Spinal cord (tissue), 10 donors: ENCODE data around the gene JMJD4. TPM values are rescaled to one million over a fixed set of nuclear protein-coding genes. Genes with fewer than 3 reads are reported as not detected.
"Not testable (repeated sequence)": the region's sequence is repeated elsewhere in the genome, so short reads cannot be mapped to it uniquely, and the experiment has no call there.

Experiments used
- DNase-seq, 6 donors: peaks; one replicate each; pipeline versions ENCODE4 v3.0.0 to v3.0.0-alpha.2; 2013 to 2015; ENCODE audit warnings: low spot score in 6 of 6, low read depth in 4 of 6
- H3K27ac ChIP-seq: one replicate; pipeline ENCODE4 v1.5.1; 2013; ENCODE audit warnings: low read depth, low read length, control low read depth
- H3K27me3 ChIP-seq: one replicate; pipeline ENCODE4 v1.6.1; 2013; ENCODE audit warnings: low read length; ENCODE audit not compliant: control insufficient read depth, insufficient read depth
- H3K36me3 ChIP-seq: one replicate; pipeline ENCODE4 v1.6.1; 2013; ENCODE audit warnings: low read length; ENCODE audit not compliant: control insufficient read depth, insufficient read depth
- H3K4me1 ChIP-seq: one replicate; pipeline ENCODE4 v1.6.1; 2013; ENCODE audit warnings: low read length; ENCODE audit not compliant: control insufficient read depth, insufficient read depth
- H3K4me3 ChIP-seq: one replicate; pipeline ENCODE4 v1.5.1; 2013; ENCODE audit warnings: low read depth, low read length, control low read depth
- H3K9me3 ChIP-seq: one replicate; pipeline ENCODE4 v1.6.1; 2013; ENCODE audit warnings: low read length; ENCODE audit not compliant: control insufficient read depth, insufficient read depth
- WGBS: methylation state at CpG from one replicate; pipeline ENCODE4 v1.1.5; 2013; ENCODE audit warnings: missing lambda C conversion rate; ENCODE audit not compliant: insufficient coverage; 5-methylcytosine and 5-hydroxymethylcytosine counted together
- polyA plus RNA-seq, 2 donors: library from polyadenylated mRNA; unstranded; fragments of 120-200 nt; gene quantifications; one replicate each; pipeline ENCODE4 v1.2.1, GENCODE V29; 2013; ENCODE audit not compliant: insufficient read length in 2 of 2
- total RNA-seq, 2 donors: library from RNA; depleted of rRNA in 1 of 2; stranded (reverse); fragments of 120-200 nt in 1 of 2; fragments of >200 nt in 1 of 2; gene quantifications; one replicate each; pipeline versions ENCODE4 v1.2.3 to v1.2.4, GENCODE V29; 2013 to 2014
- donor health status: healthy.

The JMJD4 gene
- total and polyA plus RNA-seq, 4 donors, result 9.7 to 20.4 (median 16.5) TPM

GRCh38 chr1:227728892-227729143, 6.3 kb downstream of the JMJD4 start:
- no peak for DNase-seq
- Histone ChIP-seq H3K4me1 (peaks cover 37% of the 10 kb centered on the region), H3K4me3 (peak overlapping the region; percentile 51), H3K36me3 (peaks cover 34% of the 10 kb centered on the region), H3K27me3 (no peaks in the 10 kb centered on the region), H3K27ac (peak overlapping the region; percentile 15), H3K9me3 (no peaks in the 10 kb centered on the region)
- 5% methylated on average over 11 of the region's 11 CpGs for WGBS

DNA sequence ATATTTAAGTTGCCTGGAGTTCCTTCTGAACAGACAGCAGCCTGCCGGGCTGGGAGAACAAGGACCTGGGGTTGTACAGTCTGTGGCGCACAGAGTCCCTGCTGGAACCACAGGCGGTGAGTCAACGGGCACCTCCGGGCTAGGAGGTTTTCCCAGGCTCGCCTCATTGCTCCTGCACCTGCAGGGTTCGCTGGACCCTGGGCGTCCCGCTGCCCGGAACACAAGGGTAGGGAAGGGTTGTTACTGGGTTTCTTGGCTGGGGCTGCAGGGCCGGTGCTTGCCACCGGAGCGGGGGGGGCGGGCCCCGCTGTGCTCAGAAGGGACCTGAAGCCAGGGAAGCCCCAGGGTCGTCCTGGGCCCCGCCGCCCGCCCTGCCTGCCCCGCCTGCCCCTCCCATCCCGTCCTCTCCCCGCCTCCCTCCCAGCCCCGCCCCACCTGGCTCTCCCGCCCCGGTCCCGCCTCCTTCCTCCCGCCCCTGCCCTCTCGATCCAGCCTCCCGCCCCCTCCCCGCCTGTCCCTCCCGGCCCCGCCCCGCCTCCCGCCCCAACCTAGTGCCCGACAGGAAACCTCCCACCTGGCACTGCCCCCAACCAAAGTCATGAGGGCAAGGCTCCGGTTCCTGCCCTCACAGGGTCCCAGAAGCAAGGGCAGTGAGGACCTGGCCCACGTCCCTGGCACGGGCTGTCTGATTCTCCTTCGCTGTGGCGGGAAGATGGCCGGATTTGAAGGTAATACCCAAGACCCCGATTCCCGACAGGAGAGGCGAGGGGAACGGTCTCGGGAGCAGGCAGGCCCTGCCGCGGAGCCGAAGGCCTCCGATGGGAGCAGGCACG, 6.8 kb downstream of the JMJD4 start:
- DNase-seq, result peak in 2 of 6 donors; percentile 76 to 87
- 0% methylated on average over 33 of the region's 51 CpGs for WGBS

GRCh38 chr1:227726924-227727599, 8.0 kb downstream of the JMJD4 start:
- peaks cover 34% of the 10 kb centered on the region for H3K4me1 ChIP-seq
- H3K36me3 ChIP-seq, result peaks cover 17% of the 10 kb centered on the region
- no peaks in the 10 kb centered on the region for H3K9me3 ChIP-seq
- DNase-seq, result no peak
- 89% methylated on average over 6 of the region's 6 CpGs for WGBS
- H3K4me3 ChIP-seq, result no peak overlapping the region
- H3K27ac ChIP-seq, result no peak overlapping the region
- H3K27me3 ChIP-seq, result no peaks in the 10 kb centered on the region

More for the DNA sequence above, 6.8 kb downstream of the JMJD4 start:
- Histone ChIP-seq H3K27me3 (no peaks in the 10 kb centered on the region), H3K4me1 (peaks cover 34% of the 10 kb centered on the region), H3K9me3 (no peaks in the 10 kb centered on the region), H3K36me3 (peaks cover 29% of the 10 kb centered on the region), H3K27ac (peak overlapping the region; percentile 15), H3K4me3 (peak overlapping the region; percentile 51)

- no peak for DNase-seq
- Histone ChIP-seq H3K9me3 (no peaks in the 10 kb centered on the region), H3K27me3 (no peaks in the 10 kb centered on the region), H3K4me1 (peaks cover 34% of the 10 kb centered on the region), H3K4me3 (no peak overlapping the region), H3K36me3 (peaks cover 9% of the 10 kb centered on the region), H3K27ac (no peak overlapping the region)
- no CpG with 5 or more reads among the region's 3 CpGs for WGBS
These were observed 8.8 kb downstream of the JMJD4 start for GRCh38 chr1:227726318-227726717.

DNA sequence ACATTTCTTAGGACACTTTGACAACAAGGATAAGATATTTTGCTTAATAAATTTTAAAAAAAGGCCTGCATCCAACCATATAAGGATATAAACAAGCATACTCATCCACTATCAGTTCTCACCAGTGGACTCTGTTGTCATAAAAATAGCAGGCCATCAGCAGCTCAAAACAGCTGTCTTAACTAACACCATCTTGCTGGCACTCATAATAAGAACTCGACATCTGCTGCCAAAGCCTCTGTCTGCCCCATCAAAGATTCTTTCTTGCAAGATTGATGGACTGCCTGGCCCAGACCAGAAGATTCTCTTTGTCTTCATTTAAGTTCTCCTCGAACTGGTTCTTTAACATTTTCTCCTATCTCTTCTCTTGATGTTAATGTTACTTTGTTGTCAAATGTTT, 10.1 kb downstream of the JMJD4 start:
- Histone ChIP-seq H3K9me3 (peaks cover 2% of the 10 kb centered on the region), H3K4me1 (peaks cover 24% of the 10 kb centered on the region), H3K4me3 (no peak overlapping the region), H3K36me3 (no peaks in the 10 kb centered on the region), H3K27ac (no peak overlapping the region), H3K27me3 (no peaks in the 10 kb centered on the region)
- DNase-seq, result no peak
- 44% methylated on average over 1 of the region's 2 CpGs for WGBS

- no CpG with 5 or more reads among the region's 1 CpG for WGBS
- peaks cover 9% of the 10 kb centered on the region for H3K4me1 ChIP-seq
- no peak overlapping the region for H3K27ac ChIP-seq
- H3K27me3 ChIP-seq, result no peaks in the 10 kb centered on the region
- H3K36me3 ChIP-seq, result no peaks in the 10 kb centered on the region
- H3K4me3 ChIP-seq, result no peak overlapping the region
- peaks cover 3% of the 10 kb centered on the region for H3K9me3 ChIP-seq
- DNase-seq, result no peak
These were observed 11.6 kb downstream of the JMJD4 start for GRCh38 chr1:227723474-227723873.

DNA sequence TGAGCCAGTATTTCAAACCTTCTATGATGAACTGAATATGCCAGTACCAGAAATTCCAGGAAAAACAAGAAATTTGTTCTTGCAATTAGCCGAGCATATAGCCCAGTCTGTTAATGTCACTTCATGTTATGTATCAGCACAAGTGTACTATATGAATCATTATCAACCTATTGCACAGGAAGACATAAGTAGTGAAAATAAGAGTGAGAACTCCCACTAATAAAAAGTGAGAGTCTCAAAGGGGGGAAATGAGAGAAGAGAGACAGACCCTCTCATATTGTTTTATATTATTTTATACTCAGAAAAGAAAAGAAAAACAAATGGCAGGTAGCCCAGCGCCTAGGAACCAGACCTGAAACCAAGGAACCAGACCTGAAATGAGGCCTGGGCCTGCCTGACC, 16.2 kb downstream of the JMJD4 start:
- Histone ChIP-seq H3K9me3 (peaks cover 5% of the 10 kb centered on the region), H3K27me3 (no peaks in the 10 kb centered on the region), H3K36me3 (no peaks in the 10 kb centered on the region), H3K4me1 (no peaks in the 10 kb centered on the region), H3K27ac (no peak overlapping the region), H3K4me3 (no peak overlapping the region)
- DNase-seq, result no peak
- no CpG with 5 or more reads among the region's 2 CpGs for WGBS

DNA sequence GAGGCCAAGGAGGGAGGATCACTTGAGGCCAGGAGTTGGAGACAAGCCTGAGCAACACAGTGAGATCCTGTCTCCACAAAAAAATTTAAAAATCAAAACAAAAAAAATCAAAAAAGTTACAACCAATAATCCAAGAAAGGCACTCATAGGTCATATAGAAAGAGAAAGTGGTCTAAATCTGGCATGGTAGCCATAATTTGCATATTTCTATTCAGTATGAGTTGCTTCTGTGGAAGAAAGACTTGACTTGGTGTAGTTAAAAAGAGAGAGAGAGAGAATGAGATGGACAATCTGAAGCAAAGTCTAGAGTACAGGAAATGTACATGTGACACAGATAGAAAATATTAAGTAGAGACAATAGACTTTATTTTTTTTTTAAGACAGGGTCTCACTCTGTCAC, 22.5 kb downstream of the JMJD4 start:
- no peak overlapping the region for H3K27ac ChIP-seq
- no peak for DNase-seq
- no peaks in the 10 kb centered on the region for H3K27me3 ChIP-seq
- H3K36me3 ChIP-seq, result no peaks in the 10 kb centered on the region
- H3K4me3 ChIP-seq, result no peak overlapping the region
- H3K4me1 ChIP-seq, result no peaks in the 10 kb centered on the region
- peaks cover 9% of the 10 kb centered on the region for H3K9me3 ChIP-seq

GRCh38 chr1:227710474-227710873, 24.6 kb downstream of the JMJD4 start:
- not testable (repeated sequence) for H3K4me1 ChIP-seq, H3K27ac ChIP-seq, H3K27me3 ChIP-seq, H3K9me3 ChIP-seq, H3K36me3 ChIP-seq, H3K4me3 ChIP-seq, DNase-seq
- WGBS, result 100% methylated on average over 1 of the region's 24 CpGs

- no peak overlapping the region for H3K4me3 ChIP-seq
- no peak overlapping the region for H3K27ac ChIP-seq
- no peaks in the 10 kb centered on the region for H3K27me3 ChIP-seq
- no peaks in the 10 kb centered on the region for H3K36me3 ChIP-seq
- no peaks in the 10 kb centered on the region for H3K4me1 ChIP-seq
- no CpG with 5 or more reads among the region's 1 CpG for WGBS
- peaks cover 11% of the 10 kb centered on the region for H3K9me3 ChIP-seq
- no peak for DNase-seq
These were observed 25.7 kb downstream of the JMJD4 start for GRCh38 chr1:227709451-227709850.
